ENCODE results near the gene DLST.
A peak's percentile ranks its signal among the peaks of the same experiment; 100 is the strongest.
"Not testable (repeated sequence)": the region's sequence is repeated elsewhere in the genome, so short reads cannot be mapped to it uniquely, and the experiment has no call there.

Gene DLST

GRCh38 chr14:74917646-74918081, 35.9 kb downstream of the DLST start:
- no peak for DNase-seq (ENCODE audit: low read depth)

- no peak for DNase-seq (ENCODE audit: low read depth)
Observed at GRCh38 chr14:74918380-74918779, 36.7 kb downstream of the DLST start.

- no peak for DNase-seq (ENCODE audit: low read depth)
Observed at GRCh38 chr14:74919421-74920165, 37.9 kb downstream of the DLST start.

GRCh38 chr14:74920281-74920680, 38.6 kb downstream of the DLST start:
- no peak for DNase-seq (ENCODE audit: low read depth)

- DNase-seq (ENCODE audit: low read depth): no peak
Observed at GRCh38 chr14:74921053-74921620, 39.4 kb downstream of the DLST start.

- no peak for DNase-seq (ENCODE audit: low read depth)
Observed at GRCh38 chr14:74921987-74922751, 40.5 kb downstream of the DLST start.

- DNase-seq (ENCODE audit: low read depth): peak; percentile 33
Observed at GRCh38 chr14:74922752-74923401, 41.2 kb downstream of the DLST start, which contains the start of gene RPS6KL1. RPS6KL1 (minus strand) TSS chr14:74923260; CDS start chr14:74921541, 1,719 bp downstream.

GRCh38 chr14:74924061-74924460, 42.3 kb downstream of the DLST start:
- no peak for DNase-seq (ENCODE audit: low read depth)

- DNase-seq (ENCODE audit: low read depth): no peak
Observed at GRCh38 chr14:74927225-74927624, 45.5 kb downstream of the DLST start.

GRCh38 chr14:74929242-74929641, 47.5 kb downstream of the DLST start:
- DNase-seq (ENCODE audit: low read depth): no peak

GRCh38 chr14:74931744-74932143, 50.0 kb downstream of the DLST start:
- not testable (repeated sequence) for DNase-seq (ENCODE audit: low read depth)

- peak; percentile 27 for DNase-seq (ENCODE audit: low read depth)
Observed at GRCh38 chr14:74932401-74932901, 50.7 kb downstream of the DLST start.

- not testable (repeated sequence) for DNase-seq (ENCODE audit: low read depth)
Observed at GRCh38 chr14:74932936-74933335, 51.2 kb downstream of the DLST start.

GRCh38 chr14:74934041-74934440, 52.3 kb downstream of the DLST start:
- no peak for DNase-seq (ENCODE audit: low read depth)

GRCh38 chr14:74934476-74935359, 53.0 kb downstream of the DLST start:
- DNase-seq (ENCODE audit: low read depth): no peak

GRCh38 chr14:74935360-74935680, 53.6 kb downstream of the DLST start:
- DNase-seq (ENCODE audit: low read depth): no peak

- DNase-seq (ENCODE audit: low read depth): no peak
Observed at GRCh38 chr14:74936151-74936550, 54.4 kb downstream of the DLST start.

- no peak for DNase-seq (ENCODE audit: low read depth)
Observed at GRCh38 chr14:74936731-74937130, 55.0 kb downstream of the DLST start.

- DNase-seq (ENCODE audit: low read depth): no peak
Observed at GRCh38 chr14:74937171-74937570, 55.5 kb downstream of the DLST start.

- no peak for DNase-seq (ENCODE audit: low read depth)
Observed at GRCh38 chr14:74938531-74939495, 57.1 kb downstream of the DLST start.

Measured in fibroblast of the conjunctiva (primary cell).